ENCODE measurements around the gene EFHC2.

DNA sequence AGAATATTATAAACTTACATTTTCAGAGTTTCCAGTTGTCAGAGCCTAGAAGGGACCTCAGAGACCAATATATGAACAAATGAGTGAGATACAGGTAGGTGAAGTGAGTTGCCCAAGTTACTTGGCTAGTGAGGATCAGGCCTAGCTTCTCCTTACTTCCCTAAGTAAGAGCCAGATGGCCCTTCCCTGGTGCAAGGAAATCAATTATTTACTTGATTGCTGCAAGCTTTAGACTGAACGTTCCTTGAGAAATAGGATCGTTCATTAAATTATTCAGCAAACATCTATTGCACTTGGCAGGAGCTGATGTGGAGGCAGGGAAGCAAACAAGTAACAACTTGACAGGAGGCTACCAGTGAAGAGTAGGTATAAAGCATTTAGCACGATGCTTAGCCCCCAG, 117.8 kb downstream of the EFHC2 start:
- TF ChIP-seq RARB (CRISPR knock-in tag; IDR thresholded peaks at IDR 0.05) = no peak
- TF ChIP-seq ZNF565 (CRISPR knock-in tag; conservative IDR thresholded peaks at IDR 0.05; ENCODE audit: low read depth) = no peak
- TF ChIP-seq, protein P1, sequence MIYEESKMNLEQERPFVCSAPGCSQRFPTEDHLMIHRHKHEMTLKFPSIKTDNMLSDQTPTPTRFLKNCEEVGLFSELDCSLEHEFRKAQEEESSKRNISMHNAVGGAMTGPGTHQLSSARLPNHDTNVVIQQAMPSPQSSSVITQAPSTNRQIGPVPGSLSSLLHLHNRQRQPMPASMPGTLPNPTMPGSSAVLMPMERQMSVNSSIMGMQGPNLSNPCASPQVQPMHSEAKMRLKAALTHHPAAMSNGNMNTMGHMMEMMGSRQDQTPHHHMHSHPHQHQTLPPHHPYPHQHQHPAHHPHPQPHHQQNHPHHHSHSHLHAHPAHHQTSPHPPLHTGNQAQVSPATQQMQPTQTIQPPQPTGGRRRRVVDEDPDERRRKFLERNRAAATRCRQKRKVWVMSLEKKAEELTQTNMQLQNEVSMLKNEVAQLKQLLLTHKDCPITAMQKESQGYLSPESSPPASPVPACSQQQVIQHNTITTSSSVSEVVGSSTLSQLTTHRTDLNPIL (CRISPR knock-in tag; IDR thresholded peaks at IDR 0.05; ENCODE audit: low read depth) = no peak
- TF ChIP-seq ZC3H10 (CRISPR knock-in tag; IDR thresholded peaks at IDR 0.05) = no peak
- no peak for TF ChIP-seq ESRRG (CRISPR knock-in tag; IDR thresholded peaks at IDR 0.05)
- TF ChIP-seq ZFP3 (CRISPR knock-in tag; IDR thresholded peaks at IDR 0.05) = no peak
- no peak for TF ChIP-seq PPARA (CRISPR knock-in tag; IDR thresholded peaks at IDR 0.05; ENCODE audit: borderline replicate concordance)
- no peak for TF ChIP-seq ISL1 (CRISPR knock-in tag; IDR thresholded peaks at IDR 0.05)
- TF ChIP-seq, protein P2, sequence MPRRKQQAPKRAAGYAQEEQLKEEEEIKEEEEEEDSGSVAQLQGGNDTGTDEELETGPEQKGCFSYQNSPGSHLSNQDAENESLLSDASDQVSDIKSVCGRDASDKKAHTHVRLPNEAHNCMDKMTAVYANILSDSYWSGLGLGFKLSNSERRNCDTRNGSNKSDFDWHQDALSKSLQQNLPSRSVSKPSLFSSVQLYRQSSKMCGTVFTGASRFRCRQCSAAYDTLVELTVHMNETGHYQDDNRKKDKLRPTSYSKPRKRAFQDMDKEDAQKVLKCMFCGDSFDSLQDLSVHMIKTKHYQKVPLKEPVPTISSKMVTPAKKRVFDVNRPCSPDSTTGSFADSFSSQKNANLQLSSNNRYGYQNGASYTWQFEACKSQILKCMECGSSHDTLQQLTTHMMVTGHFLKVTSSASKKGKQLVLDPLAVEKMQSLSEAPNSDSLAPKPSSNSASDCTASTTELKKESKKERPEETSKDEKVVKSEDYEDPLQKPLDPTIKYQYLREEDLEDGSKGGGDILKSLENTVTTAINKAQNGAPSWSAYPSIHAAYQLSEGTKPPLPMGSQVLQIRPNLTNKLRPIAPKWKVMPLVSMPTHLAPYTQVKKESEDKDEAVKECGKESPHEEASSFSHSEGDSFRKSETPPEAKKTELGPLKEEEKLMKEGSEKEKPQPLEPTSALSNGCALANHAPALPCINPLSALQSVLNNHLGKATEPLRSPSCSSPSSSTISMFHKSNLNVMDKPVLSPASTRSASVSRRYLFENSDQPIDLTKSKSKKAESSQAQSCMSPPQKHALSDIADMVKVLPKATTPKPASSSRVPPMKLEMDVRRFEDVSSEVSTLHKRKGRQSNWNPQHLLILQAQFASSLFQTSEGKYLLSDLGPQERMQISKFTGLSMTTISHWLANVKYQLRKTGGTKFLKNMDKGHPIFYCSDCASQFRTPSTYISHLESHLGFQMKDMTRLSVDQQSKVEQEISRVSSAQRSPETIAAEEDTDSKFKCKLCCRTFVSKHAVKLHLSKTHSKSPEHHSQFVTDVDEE (CRISPR knock-in tag; IDR thresholded peaks at IDR 0.05) = no peak
- TF ChIP-seq ZNF70 (CRISPR knock-in tag; IDR thresholded peaks at IDR 0.05) = no peak
- TF ChIP-seq, protein P3, sequence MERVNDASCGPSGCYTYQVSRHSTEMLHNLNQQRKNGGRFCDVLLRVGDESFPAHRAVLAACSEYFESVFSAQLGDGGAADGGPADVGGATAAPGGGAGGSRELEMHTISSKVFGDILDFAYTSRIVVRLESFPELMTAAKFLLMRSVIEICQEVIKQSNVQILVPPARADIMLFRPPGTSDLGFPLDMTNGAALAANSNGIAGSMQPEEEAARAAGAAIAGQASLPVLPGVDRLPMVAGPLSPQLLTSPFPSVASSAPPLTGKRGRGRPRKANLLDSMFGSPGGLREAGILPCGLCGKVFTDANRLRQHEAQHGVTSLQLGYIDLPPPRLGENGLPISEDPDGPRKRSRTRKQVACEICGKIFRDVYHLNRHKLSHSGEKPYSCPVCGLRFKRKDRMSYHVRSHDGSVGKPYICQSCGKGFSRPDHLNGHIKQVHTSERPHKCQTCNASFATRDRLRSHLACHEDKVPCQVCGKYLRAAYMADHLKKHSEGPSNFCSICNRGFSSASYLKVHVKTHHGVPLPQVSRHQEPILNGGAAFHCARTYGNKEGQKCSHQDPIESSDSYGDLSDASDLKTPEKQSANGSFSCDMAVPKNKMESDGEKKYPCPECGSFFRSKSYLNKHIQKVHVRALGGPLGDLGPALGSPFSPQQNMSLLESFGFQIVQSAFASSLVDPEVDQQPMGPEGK (CRISPR knock-in tag; IDR thresholded peaks at IDR 0.05; ENCODE audit: borderline replicate concordance) = no peak
- TF ChIP-seq, protein P4, sequence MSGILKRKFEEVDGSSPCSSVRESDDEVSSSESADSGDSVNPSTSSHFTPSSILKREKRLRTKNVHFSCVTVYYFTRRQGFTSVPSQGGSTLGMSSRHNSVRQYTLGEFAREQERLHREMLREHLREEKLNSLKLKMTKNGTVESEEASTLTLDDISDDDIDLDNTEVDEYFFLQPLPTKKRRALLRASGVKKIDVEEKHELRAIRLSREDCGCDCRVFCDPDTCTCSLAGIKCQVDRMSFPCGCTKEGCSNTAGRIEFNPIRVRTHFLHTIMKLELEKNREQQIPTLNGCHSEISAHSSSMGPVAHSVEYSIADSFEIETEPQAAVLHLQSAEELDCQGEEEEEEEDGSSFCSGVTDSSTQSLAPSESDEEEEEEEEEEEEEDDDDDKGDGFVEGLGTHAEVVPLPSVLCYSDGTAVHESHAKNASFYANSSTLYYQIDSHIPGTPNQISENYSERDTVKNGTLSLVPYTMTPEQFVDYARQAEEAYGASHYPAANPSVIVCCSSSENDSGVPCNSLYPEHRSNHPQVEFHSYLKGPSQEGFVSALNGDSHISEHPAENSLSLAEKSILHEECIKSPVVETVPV (CRISPR knock-in tag; IDR thresholded peaks at IDR 0.05) = no peak
- TF ChIP-seq ARNTL (CRISPR knock-in tag; IDR thresholded peaks at IDR 0.05; ENCODE audit: borderline replicate concordance, low read depth) = no peak
- TF ChIP-seq ZFP30 (CRISPR knock-in tag; IDR thresholded peaks at IDR 0.05) = no peak
